Stimulated activated CD8-positive, alpha-beta memory T cell treated with anti-CD3 and anti-CD28 coated beads, Interleukin-4, amount 100 ng/mL, for 48 hours (primary cell): ENCODE data around the gene CCNG2.

ENCODE experiments used
- DNase-seq: peaks from one replicate; pipeline ENCODE4 v3.0.0-alpha.2; 2020

CCNG2 gene

GRCh38 chr4:77209012-77209411 is 52.0 kb downstream of the CCNG2 start:
- DNase-seq = no peak

GRCh38 chr4:77209936-77210335 is 52.9 kb downstream of the CCNG2 start:
- DNase-seq = no peak

- no peak for DNase-seq
Observed at GRCh38 chr4:77215107-77215506, 58.1 kb downstream of the CCNG2 start.

GRCh38 chr4:77217526-77217925 is 60.5 kb downstream of the CCNG2 start:
- no peak for DNase-seq

- DNase-seq = no peak
Observed at GRCh38 chr4:77219266-77219665, 62.3 kb downstream of the CCNG2 start.
